Bronchial epithelial cell (primary cell): Measurements from ENCODE around the gene DCC. TPM values are rescaled to one million over a fixed set of nuclear protein-coding genes. Genes with fewer than 3 reads are reported as not detected.

Experiments
- DNase-seq: peaks from one replicate; pipeline ENCODE4 v3.0.0-alpha.2; 2010; ENCODE audit warnings: low read depth
- FAIRE-seq: peaks from 2 replicates; lab custom pipeline; 2011; peaks lifted over from hg19 to GRCh38; lab: Jason Lieb, UNC
- H3K27me3 ChIP-seq: 2 replicates; pipeline ENCODE4 v1.5.1; 2011; ENCODE audit warnings: low read length; ENCODE audit not compliant: control insufficient read depth, insufficient read depth
- H3K36me3 ChIP-seq: 2 replicates; pipeline ENCODE4 v1.5.1; 2011; ENCODE audit warnings: low read length; ENCODE audit not compliant: control insufficient read depth, insufficient read depth
- H3K4me3 ChIP-seq: 2 replicates; pipeline ENCODE4 v1.5.1; 2011; ENCODE audit warnings: mild to moderate bottlenecking, low read depth, low read length, control low read depth
- CTCF ChIP-seq: IDR thresholded peaks from 2 replicates; pipeline ENCODE4 v1.5.1; 2011; ENCODE audit warnings: mild to moderate bottlenecking, moderate library complexity, low read length, control low read depth, inconsistent platforms; ENCODE audit not compliant: insufficient read depth, severe bottlenecking
- total RNA-seq: library from RNA; depleted of rRNA; stranded (reverse); fragments of >200 nt; gene quantifications from 2 replicates; pipeline ENCODE4 v1.2.1, GENCODE V29; 2014

Gene DCC
- total RNA-seq, 1 donor from 2014 or later, result not detected

GRCh38 chr18:52394602-52395001 is 54.6 kb downstream of the DCC start:
- H3K4me3 ChIP-seq, result no peak overlapping the region
- no peak for TF ChIP-seq CTCF
- H3K36me3 ChIP-seq, result no peaks in the 10 kb centered on the region
- FAIRE-seq (no peak), DNase-seq (no peak)
- no peaks in the 10 kb centered on the region for H3K27me3 ChIP-seq

- DNase-seq, result no peak
- no peak for TF ChIP-seq CTCF
- no peaks in the 10 kb centered on the region for H3K27me3 ChIP-seq
- no peaks in the 10 kb centered on the region for H3K36me3 ChIP-seq
- no peak for FAIRE-seq
- no peak overlapping the region for H3K4me3 ChIP-seq
Measured at GRCh38 chr18:52395146-52395852, 55.3 kb downstream of the DCC start.

GRCh38 chr18:52401236-52401635 is 61.2 kb downstream of the DCC start:
- Histone ChIP-seq H3K4me3 (no peak overlapping the region), H3K27me3 (no peaks in the 10 kb centered on the region), H3K36me3 (no peaks in the 10 kb centered on the region)
- FAIRE-seq (no peak), DNase-seq (no peak)
- no peak for TF ChIP-seq CTCF

- no peak overlapping the region for H3K4me3 ChIP-seq
- no peaks in the 10 kb centered on the region for H3K36me3 ChIP-seq
- no peak for TF ChIP-seq CTCF
- DNase-seq, result peak; percentile 1
- no peaks in the 10 kb centered on the region for H3K27me3 ChIP-seq
- FAIRE-seq, result no peak
Measured at GRCh38 chr18:52402814-52403213, 62.8 kb downstream of the DCC start.

GRCh38 chr18:52403291-52404021 is 63.5 kb downstream of the DCC start:
- FAIRE-seq, result no peak
- no peak for TF ChIP-seq CTCF
- H3K36me3 ChIP-seq, result no peaks in the 10 kb centered on the region
- H3K27me3 ChIP-seq, result no peaks in the 10 kb centered on the region
- no peak for DNase-seq
- H3K4me3 ChIP-seq, result no peak overlapping the region
